ENCODE results near the gene MMP25. TPM values are rescaled to one million over a fixed set of nuclear protein-coding genes. Genes with fewer than 3 reads are reported as not detected.

MMP25 gene
- polyA plus RNA-seq, 1 donor (not counting 4 experiments of a cell fraction or from before 2014, with no cell fraction given): 0.09 TPM

- peaks cover 5% of the 10 kb centered on the region for H3K4me1 ChIP-seq (ENCODE audit: control insufficient read depth, extremely low read depth, insufficient read depth, low read length)
- no peak for TF ChIP-seq CTCF (optimal IDR thresholded peaks at IDR 0.05 in 1 of 3, IDR thresholded peaks at IDR 0.05 in 1 of 3, conservative IDR thresholded peaks at IDR 0.05 in 1 of 3; ENCODE audit: extremely low read depth in 1 of 3, insufficient read depth in 2 of 3, low read length in 3 of 3)
- TF ChIP-seq EZH2 (IDR thresholded peaks at IDR 0.05; ENCODE audit: low read length): no peak
- H3K79me2 ChIP-seq (ENCODE audit: control insufficient read depth, insufficient read depth, low read length): no peaks in the 10 kb centered on the region
- H3K4me3 ChIP-seq (ENCODE audit: control insufficient read depth in 2 of 3, extremely low read depth in 1 of 3, insufficient read depth in 2 of 3, low read depth in 1 of 3, low read length in 3 of 3): peak within 1 kb of the TSS in 1 of 3 experiments; percentile 2
- no peaks in the 10 kb centered on the region for H3K36me3 ChIP-seq (ENCODE audit: control insufficient read depth in 2 of 2, extremely low read depth in 1 of 2, insufficient read depth in 2 of 2, low read length in 2 of 2)
- H3K27ac ChIP-seq (ENCODE audit: control insufficient read depth, insufficient read depth, low read length): no peak within 1 kb of the TSS
- no peaks in the 10 kb centered on the region for H3K9me3 ChIP-seq (ENCODE audit: control insufficient read depth, low read depth, low read length)
- H4K20me1 ChIP-seq (ENCODE audit: control insufficient read depth, extremely low read depth, insufficient read depth, low read length): no peaks in the 10 kb centered on the region
- H3K4me2 ChIP-seq (ENCODE audit: control insufficient read depth, extremely low read depth, insufficient read depth, low read depth, low read length): no peak within 1 kb of the TSS
- no peaks in the 10 kb centered on the region for H3K9me1 ChIP-seq (ENCODE audit: control insufficient read depth, extremely low read depth, insufficient read depth, low read length)
- no peak for FAIRE-seq
- no peaks in the 10 kb centered on the region for H3K27me3 ChIP-seq (ENCODE audit: control insufficient read depth, extremely low read depth, insufficient read depth, low read length)
- dilution Hi-C loops (cut with MboI; ENCODE audit: extremely low pct_ligation_motif_present, low sequenced_read_pairs): no loop called here
- no peak for DNase-seq (ENCODE audit: low read depth, low spot score)
- H3K9ac ChIP-seq (ENCODE audit: control insufficient read depth, extremely low read depth, insufficient read depth, low read length): peak within 1 kb of the TSS; percentile 28
- H2AFZ ChIP-seq (ENCODE audit: control insufficient read depth, low read length): peak within 1 kb of the TSS; percentile 26
Observed at GRCh38 chr16:3065069-3065741, 18.8 kb downstream of the MMP25 start, which contains the start of gene IL32. Gene IL32, plus strand, starts transcription at chr16:3065640. Its CDS starts 172 bp downstream, at chr16:3065812.

GRCh38 chr16:3065742-3066439, 19.5 kb downstream of the MMP25 start:
- no peak overlapping the region for H3K9ac ChIP-seq (ENCODE audit: control insufficient read depth, extremely low read depth, insufficient read depth, low read length)
- no peak for DNase-seq (ENCODE audit: low read depth, low spot score)
- dilution Hi-C loops (cut with MboI; ENCODE audit: extremely low pct_ligation_motif_present, low sequenced_read_pairs): no loop called here
- H3K9me1 ChIP-seq (ENCODE audit: control insufficient read depth, extremely low read depth, insufficient read depth, low read length): no peaks in the 10 kb centered on the region
- H3K27ac ChIP-seq (ENCODE audit: control insufficient read depth, insufficient read depth, low read length): no peak overlapping the region
- H3K79me2 ChIP-seq (ENCODE audit: control insufficient read depth, insufficient read depth, low read length): no peaks in the 10 kb centered on the region
- no peak overlapping the region for H2AFZ ChIP-seq (ENCODE audit: control insufficient read depth, low read length)
- no peak for FAIRE-seq
- H4K20me1 ChIP-seq (ENCODE audit: control insufficient read depth, extremely low read depth, insufficient read depth, low read length): no peaks in the 10 kb centered on the region
- no peaks in the 10 kb centered on the region for H3K9me3 ChIP-seq (ENCODE audit: control insufficient read depth, low read depth, low read length)
- H3K27me3 ChIP-seq (ENCODE audit: control insufficient read depth, extremely low read depth, insufficient read depth, low read length): no peaks in the 10 kb centered on the region
- no peak overlapping the region for H3K4me2 ChIP-seq (ENCODE audit: control insufficient read depth, extremely low read depth, insufficient read depth, low read depth, low read length)
- H3K36me3 ChIP-seq (ENCODE audit: control insufficient read depth in 2 of 2, extremely low read depth in 1 of 2, insufficient read depth in 2 of 2, low read length in 2 of 2): no peaks in the 10 kb centered on the region
- H3K4me1 ChIP-seq (ENCODE audit: control insufficient read depth, extremely low read depth, insufficient read depth, low read length): peaks cover 5% of the 10 kb centered on the region
- TF ChIP-seq CTCF (optimal IDR thresholded peaks at IDR 0.05 in 1 of 3, IDR thresholded peaks at IDR 0.05 in 1 of 3, conservative IDR thresholded peaks at IDR 0.05 in 1 of 3; ENCODE audit: extremely low read depth in 1 of 3, insufficient read depth in 2 of 3, low read length in 3 of 3): no peak
- no peak for TF ChIP-seq EZH2 (IDR thresholded peaks at IDR 0.05; ENCODE audit: low read length)
- peak overlapping the region in 1 of 3 experiments; percentile 2 for H3K4me3 ChIP-seq (ENCODE audit: control insufficient read depth in 2 of 3, extremely low read depth in 1 of 3, insufficient read depth in 2 of 3, low read depth in 1 of 3, low read length in 3 of 3)

All from keratinocyte (primary cell).